Stimulated activated CD8-positive, alpha-beta memory T cell treated with anti-CD3 and anti-CD28 coated beads, Interleukin-4, amount 100 ng/mL, for 24 hours (primary cell): Measurements from ENCODE around the gene CLRN2.

Experiments
- DNase-seq: peaks from one replicate; pipeline ENCODE4 v3.0.0-alpha.2; 2020; ENCODE audit warnings: low read depth

Gene CLRN2

DNA sequence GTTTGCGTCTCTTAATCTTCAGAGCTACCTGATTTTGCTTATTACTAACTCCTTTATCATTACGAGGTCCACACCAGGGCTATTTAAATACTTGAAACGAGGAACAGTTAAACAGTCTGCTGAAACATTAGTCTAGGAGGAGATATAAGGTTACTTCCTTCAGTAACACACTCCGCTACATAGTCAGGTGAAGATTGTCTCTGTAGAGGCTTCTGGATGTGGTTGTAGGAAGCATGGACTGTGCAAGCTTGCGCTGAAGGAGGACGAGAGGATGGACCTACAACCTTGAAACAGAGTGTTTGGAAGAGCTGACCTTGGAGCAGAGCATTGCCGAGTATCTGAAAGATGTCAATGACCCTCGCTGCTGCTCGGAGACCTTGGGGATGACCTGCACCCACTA, at the start of gene CLRN2:
Gene CLRN2, plus strand, starts transcription at position 301 of the 400 bp plus-strand sequence. CDS start 102 bp downstream, outside the sequence.
- no peak for DNase-seq

DNA sequence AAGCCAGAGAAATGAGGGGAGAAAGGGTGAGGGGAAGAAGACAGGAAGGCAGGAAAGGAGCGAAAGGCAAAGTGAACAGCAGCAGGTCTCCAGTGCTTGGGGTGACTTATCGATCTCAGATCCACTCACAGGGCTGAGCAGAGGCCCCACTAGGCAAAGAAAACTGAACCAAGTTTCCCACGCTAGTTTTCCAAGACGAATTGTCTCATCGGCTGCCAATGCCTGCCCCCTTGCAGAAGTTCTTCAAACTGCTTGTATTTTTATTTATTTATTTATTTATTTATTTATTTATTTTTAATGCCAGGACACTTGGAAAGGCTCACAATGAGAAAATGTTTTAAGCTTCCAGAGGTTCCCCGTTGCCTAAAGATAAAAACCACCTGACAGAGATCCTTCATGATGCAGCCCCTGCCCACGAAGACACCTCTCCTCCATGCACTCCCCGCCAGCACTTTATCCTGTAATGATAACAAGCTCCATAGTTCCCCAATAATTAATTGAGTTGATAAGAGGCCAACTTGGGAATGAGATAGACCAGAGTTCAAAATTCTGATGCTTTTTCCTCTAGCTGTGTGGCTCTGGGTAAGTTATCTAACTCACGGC, 46.2 kb upstream of the CLRN2 start:
- no peak for DNase-seq

DNA sequence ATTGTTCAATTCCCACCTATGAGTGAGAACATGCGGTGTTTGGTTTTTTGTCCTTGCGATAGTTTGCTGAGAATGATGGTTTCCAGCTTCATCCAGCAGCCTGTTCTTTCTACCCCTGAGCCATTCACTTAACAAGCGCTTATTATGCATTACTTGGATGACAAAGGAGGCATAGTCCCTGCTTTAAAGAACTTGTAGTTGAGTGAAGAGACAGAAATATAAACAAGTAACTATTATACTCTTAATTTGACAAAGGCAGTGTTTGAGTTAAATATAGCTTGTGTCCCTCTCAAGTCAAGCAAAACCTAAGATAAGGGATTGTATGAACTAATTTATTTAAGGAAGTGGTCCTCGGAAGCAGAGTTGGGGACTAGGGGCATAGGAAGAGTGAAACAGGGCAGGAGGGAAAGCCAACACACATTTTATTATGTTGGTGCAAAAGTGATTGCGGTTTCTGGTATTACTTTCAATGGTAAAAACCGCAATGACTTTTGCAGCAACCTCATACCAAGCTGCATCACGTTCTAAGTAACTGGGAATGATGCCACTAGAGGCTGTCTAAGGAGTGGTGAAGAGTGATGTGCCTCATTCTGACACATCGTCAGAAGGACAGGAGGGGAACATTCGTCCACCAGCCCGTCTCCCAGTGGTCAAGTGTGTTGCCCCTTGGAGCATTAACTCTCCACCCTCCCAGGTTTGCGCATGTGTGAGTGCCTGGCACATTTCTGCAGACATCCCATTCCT, 44.9 kb upstream of the CLRN2 start:
- no peak for DNase-seq

DNA sequence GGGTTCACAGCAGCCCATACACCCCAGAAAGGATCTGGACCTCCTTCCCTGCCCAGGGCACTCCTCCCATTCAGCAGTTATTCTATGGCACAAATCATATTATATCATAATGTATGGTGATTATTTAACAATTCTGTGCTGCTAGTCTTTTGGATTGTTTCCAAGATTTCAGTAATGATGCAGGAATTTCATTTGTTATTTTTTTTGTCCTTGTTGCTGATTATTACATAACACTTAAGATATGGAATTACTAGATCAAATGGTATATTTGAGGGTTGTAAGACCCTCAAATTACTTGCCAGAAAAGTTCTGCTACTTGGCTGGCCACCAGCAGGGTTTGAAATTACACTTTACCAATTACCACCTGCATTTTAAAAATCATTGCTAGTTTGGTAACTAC, 39.5 kb upstream of the CLRN2 start:
- DNase-seq, result no peak

DNA sequence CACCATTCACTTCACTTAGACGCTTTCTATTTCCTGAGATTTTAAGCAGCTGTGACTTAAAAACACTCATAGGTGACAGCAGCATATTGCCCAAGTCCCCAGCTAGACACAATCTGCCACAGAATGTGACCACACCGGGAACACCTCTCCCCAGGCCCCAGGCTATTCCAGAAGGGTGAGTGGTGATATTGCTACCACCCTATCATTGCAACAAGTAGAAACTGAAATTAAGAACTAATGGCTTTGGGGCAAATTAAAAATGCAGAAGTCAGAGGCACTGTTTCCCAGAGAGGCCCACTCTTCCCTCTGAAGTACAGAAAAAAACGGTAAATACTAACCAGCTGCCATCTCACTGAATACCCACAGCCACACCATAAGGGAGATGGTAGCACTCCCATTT, 38.1 kb upstream of the CLRN2 start:
- no peak for DNase-seq

DNA sequence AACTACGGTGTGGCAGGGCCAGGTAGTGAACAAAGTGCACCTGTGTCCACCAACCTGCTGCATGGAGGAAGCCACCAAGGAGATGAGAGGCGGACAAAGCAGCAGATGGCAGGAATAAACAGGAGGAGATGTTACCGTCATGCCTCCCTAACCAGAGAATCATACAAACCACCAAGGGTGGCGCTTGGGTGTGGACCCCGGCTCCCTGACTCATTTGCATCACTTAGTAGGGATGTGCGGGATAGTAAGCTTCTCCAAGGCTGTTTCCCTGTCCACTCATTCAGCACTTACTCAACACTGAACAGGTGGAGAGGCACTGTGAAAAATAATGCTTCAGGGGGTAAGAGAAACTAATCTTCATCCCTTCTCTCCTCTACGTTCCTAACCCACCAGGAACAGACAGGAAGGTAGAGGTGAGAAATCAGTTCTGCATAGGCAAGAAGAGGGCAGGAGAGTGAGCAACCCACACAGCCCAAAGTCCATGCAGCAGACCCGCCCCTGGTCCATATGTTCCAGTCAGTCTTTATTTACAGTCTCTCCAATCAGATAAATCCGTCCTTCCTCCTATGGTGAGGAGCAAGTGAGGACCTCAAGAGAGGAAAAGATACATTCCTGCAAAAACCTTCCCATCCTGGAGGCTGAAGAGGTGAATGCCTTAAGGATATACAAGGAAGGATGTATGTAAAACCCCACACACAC, 37.0 kb upstream of the CLRN2 start:
- no peak for DNase-seq

DNA sequence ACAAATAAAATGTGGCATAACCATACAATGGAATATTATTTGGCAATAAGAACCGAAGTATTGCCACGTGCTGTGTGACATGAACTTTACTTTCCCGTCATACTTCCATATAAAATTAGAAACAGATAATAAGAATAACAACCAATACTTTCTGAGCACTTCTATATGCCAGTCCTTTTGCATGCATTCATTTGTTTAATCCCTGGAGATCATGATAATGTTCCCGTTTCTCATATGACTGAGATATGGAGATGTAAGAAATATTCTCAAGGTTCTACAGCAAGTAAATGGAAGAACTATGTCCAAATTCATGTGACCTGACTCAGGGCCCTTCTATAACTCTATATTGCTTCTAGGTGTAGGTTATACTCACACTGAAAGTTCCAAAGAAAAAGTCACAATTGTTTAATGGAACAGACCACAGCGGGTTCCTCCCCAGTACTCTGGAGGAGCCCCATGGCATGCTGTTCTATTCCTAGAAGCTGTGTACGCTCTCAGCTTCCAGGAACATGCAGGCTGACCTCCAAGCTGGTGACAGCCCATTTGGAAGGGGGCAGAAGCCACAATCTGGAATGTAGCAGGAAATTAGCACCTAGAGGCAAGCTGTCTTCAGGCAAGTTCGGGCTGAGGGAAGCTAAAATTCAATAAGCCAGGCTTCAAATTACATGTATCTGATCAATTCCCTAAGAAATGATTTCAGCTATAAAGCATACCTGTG, 34.6 kb upstream of the CLRN2 start:
- DNase-seq, result no peak

GRCh38 chr4:17480955-17481354, 34.0 kb upstream of the CLRN2 start:
- DNase-seq, result no peak

- no peak for DNase-seq
Measured at GRCh38 chr4:17482716-17483115, 32.2 kb upstream of the CLRN2 start.

DNA sequence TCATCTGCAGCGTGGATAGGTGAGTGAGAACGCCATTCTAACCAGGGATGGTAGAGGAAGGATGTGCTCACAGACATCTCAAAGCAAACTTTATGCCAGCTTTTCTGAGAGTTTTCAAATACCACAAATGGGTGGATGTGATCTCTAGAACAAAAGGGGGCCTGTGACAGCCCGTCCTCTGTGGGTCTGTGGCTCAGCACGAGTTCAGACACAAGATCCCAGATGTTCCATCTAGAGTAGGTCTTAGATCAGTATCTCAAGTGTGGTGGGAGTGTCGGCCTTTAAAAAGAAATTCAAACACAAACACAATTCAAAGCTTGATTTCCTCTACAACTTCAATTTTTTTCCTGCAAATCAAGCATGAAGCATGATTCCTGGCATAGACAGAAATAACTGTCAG, 25.8 kb upstream of the CLRN2 start:
- no peak for DNase-seq

DNA sequence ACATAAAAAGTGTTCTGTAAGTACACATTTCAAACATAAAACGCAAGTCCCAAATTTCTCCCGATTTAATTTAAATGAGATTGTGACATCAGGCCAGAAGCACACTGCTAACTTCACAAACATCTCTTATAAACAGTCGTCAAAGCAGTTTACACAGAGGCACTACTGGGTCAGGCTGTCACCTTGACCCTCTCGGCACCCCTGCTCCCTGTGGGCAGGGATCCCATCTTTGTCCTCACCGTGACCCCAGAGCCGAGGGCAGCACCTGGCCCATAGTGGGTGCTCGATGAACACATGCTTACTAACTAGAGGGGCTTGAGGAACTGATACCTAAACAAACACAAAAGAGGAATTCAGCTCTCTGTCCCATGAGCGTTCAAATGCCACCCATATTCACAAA, 25.2 kb upstream of the CLRN2 start:
- DNase-seq, result no peak

- DNase-seq, result no peak
Measured at GRCh38 chr4:17490575-17491059, 24.3 kb upstream of the CLRN2 start.

- DNase-seq, result no peak
Measured at GRCh38 chr4:17491196-17491595, 23.8 kb upstream of the CLRN2 start.

DNA sequence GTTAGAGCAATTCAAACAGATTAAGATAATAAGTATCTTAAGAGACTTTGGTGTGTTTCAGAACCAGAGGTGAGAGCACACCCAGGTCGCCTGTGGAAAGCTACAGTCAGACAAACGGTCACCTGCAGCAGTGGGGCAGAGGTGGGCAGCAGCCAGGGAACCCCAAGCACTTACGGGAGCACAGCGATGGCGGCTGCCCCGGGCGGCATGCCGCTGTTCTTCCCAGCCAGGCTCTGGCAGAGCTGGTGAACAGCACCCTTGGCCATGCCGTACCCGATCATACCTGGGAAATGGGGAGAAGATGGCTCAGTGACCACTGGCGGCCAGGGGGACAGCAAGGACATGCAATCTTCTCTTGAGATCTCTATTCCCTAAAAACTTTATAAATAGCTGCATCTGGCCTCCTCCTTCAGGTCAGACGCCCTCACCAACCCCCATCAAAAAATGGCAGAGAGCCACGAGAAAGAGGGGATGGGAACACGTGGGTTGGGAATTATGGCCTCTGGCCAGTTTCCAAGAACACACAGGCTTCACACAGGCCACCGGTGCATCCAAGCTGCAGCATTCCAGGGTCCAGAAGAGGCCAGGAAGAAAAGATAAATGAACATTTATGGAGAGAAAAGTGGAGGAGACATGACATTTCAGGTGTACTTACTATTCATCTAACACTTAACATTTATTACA, 22.8 kb upstream of the CLRN2 start:
- no peak for DNase-seq

DNA sequence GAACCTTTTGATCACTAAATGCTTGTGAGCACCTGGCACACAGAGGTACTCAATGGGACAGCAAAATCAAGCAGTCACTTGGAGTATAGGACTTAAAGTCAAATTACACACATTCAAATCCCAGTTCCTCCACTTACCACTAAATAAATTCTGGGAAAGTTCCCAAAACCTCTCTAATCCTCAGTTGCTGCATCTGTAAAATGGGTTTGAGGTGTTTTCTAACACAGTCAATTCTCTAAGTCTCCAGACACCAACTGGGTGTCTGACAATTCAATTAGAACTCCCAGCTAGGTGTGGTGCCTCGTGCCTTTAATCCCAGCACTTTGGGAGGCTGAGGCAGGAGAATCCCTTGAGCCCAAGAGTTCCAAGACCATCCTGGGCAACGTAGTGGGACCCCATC, 22.1 kb upstream of the CLRN2 start:
- DNase-seq, result no peak

DNA sequence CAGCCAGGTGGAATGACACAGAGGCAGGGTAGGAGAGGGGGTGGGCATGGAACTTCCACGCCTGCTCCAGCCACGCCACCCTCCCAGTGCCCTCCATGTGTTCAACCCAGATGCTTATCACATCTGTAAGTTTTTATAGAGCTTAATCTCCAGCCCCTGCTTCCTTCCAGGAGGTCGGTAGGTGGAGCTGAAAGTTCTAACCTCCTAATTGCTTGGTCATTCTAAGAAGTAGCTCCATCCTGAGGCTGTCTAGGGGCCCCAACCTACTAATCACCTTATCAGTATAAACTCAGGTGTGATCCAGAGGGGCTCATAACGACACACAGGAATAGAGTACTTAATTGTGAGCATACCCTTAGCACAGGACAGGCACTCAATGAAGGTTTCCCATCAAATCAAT, 21.3 kb upstream of the CLRN2 start:
- no peak for DNase-seq

- DNase-seq, result no peak
Measured at GRCh38 chr4:17494258-17495190, 20.4 kb upstream of the CLRN2 start.

GRCh38 chr4:17497890-17498523, 17.0 kb upstream of the CLRN2 start:
- DNase-seq, result no peak

GRCh38 chr4:17500574-17500973, 14.4 kb upstream of the CLRN2 start:
- DNase-seq, result no peak

DNA sequence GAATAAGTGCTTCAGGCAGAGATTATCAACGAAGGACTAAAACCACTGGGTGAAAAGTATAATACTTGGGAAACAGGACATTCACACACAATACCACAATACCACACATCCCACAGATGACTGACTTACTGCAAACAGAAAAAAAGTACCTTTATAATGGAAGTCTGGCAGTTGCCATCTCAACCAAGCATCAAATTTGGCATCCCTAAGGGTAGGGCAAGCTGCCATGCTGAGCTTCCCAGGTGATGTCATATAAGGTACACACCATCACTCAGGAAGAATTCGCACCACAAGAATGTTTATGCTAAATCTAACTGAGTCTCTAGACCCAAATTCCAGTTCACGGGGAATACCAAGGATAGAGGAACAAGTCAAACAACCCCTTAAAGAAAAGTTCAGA, 12.2 kb upstream of the CLRN2 start:
- no peak for DNase-seq
